IPS-18a (cell line): ENCODE measurements around the gene CFAP100.

Experiments
- H3K27ac ChIP-seq: one replicate; pipeline ENCODE4 v1.5.1; 2013; ENCODE audit warnings: low read length
- H3K27me3 ChIP-seq: one replicate; pipeline ENCODE4 v1.6.1; 2013; ENCODE audit warnings: mild to moderate bottlenecking, low read length; ENCODE audit not compliant: control insufficient read depth, insufficient read depth
- H3K36me3 ChIP-seq: one replicate; pipeline ENCODE4 v1.6.1; 2013; ENCODE audit warnings: low read depth, low read length; ENCODE audit not compliant: control insufficient read depth
- H3K4me1 ChIP-seq: one replicate; pipeline ENCODE4 v1.6.1; 2013; ENCODE audit warnings: low read depth, low read length; ENCODE audit not compliant: control insufficient read depth
- H3K4me3 ChIP-seq: one replicate; pipeline ENCODE4 v1.5.1; 2013; ENCODE audit warnings: low read length
- H3K9ac ChIP-seq: one replicate; pipeline ENCODE4 v1.6.1; 2013; ENCODE audit warnings: mild to moderate bottlenecking, low read length, moderate library complexity
- H3K9me3 ChIP-seq: one replicate; pipeline ENCODE4 v1.6.1; 2013; ENCODE audit warnings: low read depth, low read length; ENCODE audit not compliant: control insufficient read depth

CFAP100 gene

GRCh38 chr3:126371096-126371705 lies 23.5 kb upstream of the CFAP100 start:
- no peaks in the 10 kb centered on the region for H3K9me3 ChIP-seq
- H3K4me1 ChIP-seq: no peaks in the 10 kb centered on the region
- no peak overlapping the region for H3K27ac ChIP-seq
- H3K9ac ChIP-seq: no peak overlapping the region
- no peaks in the 10 kb centered on the region for H3K27me3 ChIP-seq
- H3K36me3 ChIP-seq: no peaks in the 10 kb centered on the region
- H3K4me3 ChIP-seq: no peak overlapping the region

GRCh38 chr3:126372413-126373145 lies 22.1 kb upstream of the CFAP100 start:
- no peaks in the 10 kb centered on the region for H3K36me3 ChIP-seq
- H3K27me3 ChIP-seq: no peaks in the 10 kb centered on the region
- H3K27ac ChIP-seq: no peak overlapping the region
- no peaks in the 10 kb centered on the region for H3K4me1 ChIP-seq
- H3K9me3 ChIP-seq: no peaks in the 10 kb centered on the region
- H3K4me3 ChIP-seq: no peak overlapping the region
- H3K9ac ChIP-seq: no peak overlapping the region

DNA sequence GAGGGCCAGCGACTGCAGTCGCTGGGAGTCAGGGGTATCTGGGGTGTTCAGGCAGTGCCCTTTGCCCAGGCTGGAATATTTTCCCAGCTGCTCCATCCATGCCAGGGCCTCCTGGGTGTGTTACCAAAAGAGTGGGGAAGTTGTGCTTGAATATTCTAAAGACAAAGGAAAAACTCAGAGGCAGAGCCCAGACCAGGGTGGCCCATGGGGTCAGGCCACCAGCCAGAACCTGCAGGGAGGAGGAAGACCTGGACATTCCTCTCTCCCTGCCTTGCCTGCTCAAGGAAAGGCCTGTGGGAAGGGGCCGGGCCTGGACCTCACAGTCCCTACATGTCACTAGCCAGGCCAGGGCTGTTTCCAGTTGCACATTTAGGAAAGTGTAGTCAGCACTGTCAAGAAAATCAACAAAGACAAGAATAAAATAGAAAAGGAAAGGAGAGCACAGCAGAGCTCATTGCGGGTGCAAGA lies 21.5 kb upstream of the CFAP100 start:
- Histone ChIP-seq H3K36me3 (no peaks in the 10 kb centered on the region), H3K4me1 (no peaks in the 10 kb centered on the region), H3K9me3 (no peaks in the 10 kb centered on the region), H3K4me3 (no peak overlapping the region), H3K27ac (no peak overlapping the region), H3K27me3 (no peaks in the 10 kb centered on the region), H3K9ac (no peak overlapping the region)

- no peaks in the 10 kb centered on the region for H3K36me3 ChIP-seq
- H3K27me3 ChIP-seq: no peaks in the 10 kb centered on the region
- H3K9ac ChIP-seq: no peak overlapping the region
- no peaks in the 10 kb centered on the region for H3K4me1 ChIP-seq
- no peaks in the 10 kb centered on the region for H3K9me3 ChIP-seq
- H3K4me3 ChIP-seq: no peak overlapping the region
- no peak overlapping the region for H3K27ac ChIP-seq
Measured at GRCh38 chr3:126373682-126374601, 20.8 kb upstream of the CFAP100 start.

DNA sequence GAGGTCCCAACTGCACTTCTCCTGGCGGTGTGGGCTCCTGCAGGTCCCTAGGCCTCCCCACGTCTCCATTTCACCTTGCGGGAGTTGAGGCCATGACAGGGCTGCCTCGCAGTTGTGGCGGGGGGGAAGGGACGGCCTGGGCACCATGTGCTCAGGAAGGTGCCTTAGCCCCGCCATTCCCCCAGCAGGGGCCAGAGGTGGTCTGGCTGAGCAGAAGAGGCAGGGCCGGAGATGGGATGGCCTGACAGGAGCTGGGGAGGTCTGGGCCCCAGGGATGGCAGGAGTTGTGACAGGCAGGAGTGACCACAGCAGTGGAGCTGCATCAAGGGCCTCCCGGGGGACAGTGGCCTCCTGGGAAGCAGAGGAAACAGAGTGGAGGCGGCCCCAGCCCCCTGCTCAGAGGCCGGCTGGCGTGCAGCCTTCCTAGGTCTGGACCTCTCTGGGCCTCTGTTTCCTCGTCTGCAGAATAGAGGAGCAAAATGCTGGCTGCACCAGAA lies 18.8 kb upstream of the CFAP100 start:
- no peaks in the 10 kb centered on the region for H3K36me3 ChIP-seq
- no peak overlapping the region for H3K9ac ChIP-seq
- no peaks in the 10 kb centered on the region for H3K4me1 ChIP-seq
- H3K27me3 ChIP-seq: no peaks in the 10 kb centered on the region
- H3K9me3 ChIP-seq: no peaks in the 10 kb centered on the region
- no peak overlapping the region for H3K27ac ChIP-seq
- H3K4me3 ChIP-seq: no peak overlapping the region

GRCh38 chr3:126376444-126376843 lies 18.3 kb upstream of the CFAP100 start:
- no peaks in the 10 kb centered on the region for H3K27me3 ChIP-seq
- no peaks in the 10 kb centered on the region for H3K4me1 ChIP-seq
- H3K4me3 ChIP-seq: no peak overlapping the region
- no peak overlapping the region for H3K27ac ChIP-seq
- no peaks in the 10 kb centered on the region for H3K36me3 ChIP-seq
- no peak overlapping the region for H3K9ac ChIP-seq
- H3K9me3 ChIP-seq: no peaks in the 10 kb centered on the region

DNA sequence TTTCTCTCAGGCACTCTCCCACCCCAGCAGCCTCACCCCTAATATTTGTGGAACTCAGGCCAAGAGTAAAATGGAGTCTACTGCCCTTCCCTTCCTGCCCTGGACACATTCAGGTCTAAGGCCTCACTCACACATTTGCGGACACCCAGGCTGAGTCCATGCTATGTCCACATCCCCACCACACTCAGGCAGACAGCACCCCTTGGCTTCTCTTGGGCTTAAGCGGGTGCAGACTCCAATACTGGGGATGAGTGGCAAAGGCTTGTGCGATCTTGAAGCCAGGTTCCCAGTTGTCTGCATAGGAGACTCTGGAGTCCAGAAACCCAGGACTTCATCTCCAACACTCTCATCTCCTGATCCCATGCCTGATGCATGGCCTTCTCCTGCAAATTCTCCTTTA lies 17.5 kb upstream of the CFAP100 start:
- Histone ChIP-seq H3K9me3 (no peaks in the 10 kb centered on the region), H3K9ac (no peak overlapping the region), H3K27ac (no peak overlapping the region), H3K36me3 (no peaks in the 10 kb centered on the region), H3K27me3 (no peaks in the 10 kb centered on the region), H3K4me3 (no peak overlapping the region), H3K4me1 (no peaks in the 10 kb centered on the region)

DNA sequence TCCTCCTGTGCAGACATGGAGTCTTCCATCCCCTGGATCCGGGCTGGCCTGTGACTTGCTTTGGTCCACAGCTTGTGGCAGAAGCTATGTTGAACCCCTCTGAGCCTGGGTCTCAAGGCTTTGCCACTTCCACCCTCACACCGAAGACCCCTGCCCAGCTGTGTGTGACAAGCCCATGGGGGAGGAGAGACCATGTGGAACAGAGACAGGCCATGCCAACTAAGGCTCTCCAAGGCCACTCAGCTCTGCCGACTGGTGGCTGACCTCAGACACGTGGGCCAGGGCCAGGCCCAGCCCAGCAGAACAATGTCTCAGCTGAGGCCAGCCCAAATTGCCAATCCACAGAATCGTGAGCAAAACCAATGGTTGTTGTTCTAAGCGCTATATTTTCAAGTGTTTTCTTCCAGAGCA lies 16.4 kb upstream of the CFAP100 start:
- H3K36me3 ChIP-seq: no peaks in the 10 kb centered on the region
- no peaks in the 10 kb centered on the region for H3K4me1 ChIP-seq
- no peak overlapping the region for H3K27ac ChIP-seq
- H3K9ac ChIP-seq: no peak overlapping the region
- H3K27me3 ChIP-seq: no peaks in the 10 kb centered on the region
- H3K4me3 ChIP-seq: no peak overlapping the region
- H3K9me3 ChIP-seq: no peaks in the 10 kb centered on the region

- Histone ChIP-seq H3K27me3 (no peaks in the 10 kb centered on the region), H3K4me1 (no peaks in the 10 kb centered on the region), H3K36me3 (no peaks in the 10 kb centered on the region), H3K9me3 (no peaks in the 10 kb centered on the region), H3K27ac (no peak overlapping the region), H3K4me3 (no peak overlapping the region), H3K9ac (no peak overlapping the region)
Measured at GRCh38 chr3:126380011-126380768, 14.5 kb upstream of the CFAP100 start.

GRCh38 chr3:126381966-126382365 lies 12.7 kb upstream of the CFAP100 start:
- H3K9ac ChIP-seq: no peak overlapping the region
- no peaks in the 10 kb centered on the region for H3K36me3 ChIP-seq
- no peaks in the 10 kb centered on the region for H3K9me3 ChIP-seq
- no peak overlapping the region for H3K27ac ChIP-seq
- no peak overlapping the region for H3K4me3 ChIP-seq
- no peaks in the 10 kb centered on the region for H3K4me1 ChIP-seq
- H3K27me3 ChIP-seq: no peaks in the 10 kb centered on the region
